Colonic mucosa (tissue), 4 donors: ENCODE data around the gene GPHA2. TPM values are rescaled to one million over a fixed set of nuclear protein-coding genes. Genes with fewer than 3 reads are reported as not detected.

Experiments
- DNase-seq: peaks from one replicate; pipeline ENCODE4 v3.0.0-alpha.2; 2020
- H3K27ac ChIP-seq: fragments of 200-600 bp; one replicate; pipeline ENCODE4 v1.8.0; 2021
- H3K27me3 ChIP-seq: fragments of 200-600 bp; one replicate; pipeline ENCODE4 v1.8.0; 2021
- H3K36me3 ChIP-seq: fragments of 200-600 bp; one replicate; pipeline ENCODE4 v1.8.0; 2021
- H3K4me1 ChIP-seq: fragments of 200-600 bp; one replicate; pipeline ENCODE4 v1.8.0; 2021; ENCODE audit warnings: mild to moderate bottlenecking
- H3K4me3 ChIP-seq: fragments of 200-600 bp; one replicate; pipeline ENCODE4 v1.8.0; 2021
- H3K9ac ChIP-seq, 2 donors: one replicate each; pipeline ENCODE4 v1.7.0; 2013; ENCODE audit warnings: control low read depth in 2 of 2, low read depth in 2 of 2, low read length in 2 of 2
- H3K9me3 ChIP-seq: fragments of 200-600 bp; one replicate; pipeline ENCODE4 v1.8.0; 2021
- CTCF ChIP-seq: fragments of 200-600 bp; IDR thresholded peaks from one replicate; pipeline ENCODE4 v1.8.0; 2022; ENCODE audit warnings: antibody characterized with exemption, mild to moderate bottlenecking
- intact Hi-C: fragments of 100-400 bp; cut with DNase I; formaldehyde crosslinking; loops from one replicate; pipeline ENCODE4 v1.14.1; 2022
- total RNA-seq, 2 donors: library from RNA; stranded (reverse); fragmentation: NEBNext Ultra II Directional in 1 of 2; extraction: Animal tissue kit (Norgen Biotek cat#: 25700) in 1 of 2; gene quantifications; one replicate each; pipeline ENCODE4 v1.2.1, GENCODE V29; 2021
- donor health status: healthy.
- donor health status: DM: no; HTN: no; CAD: no.
- donor health status: DM: no; HTN: no; CAD: no.

The GPHA2 gene
- total RNA-seq, 2 donors from 2014 or later = not detected

- no peak for TF ChIP-seq CTCF
- H3K9ac ChIP-seq = no peak overlapping the region
- intact Hi-C loops = no loop called here
These were observed 16.1 kb downstream of the GPHA2 start for GRCh38 chr11:64919627-64920026.

GRCh38 chr11:64918017-64918416 is 17.7 kb downstream of the GPHA2 start:
- H3K9ac ChIP-seq = peak overlapping the region; percentile 58 to 99
- TF ChIP-seq CTCF = no peak
- peak overlapping the region; percentile 70 for H3K4me3 ChIP-seq
- peaks cover under 1% of the 10 kb centered on the region for H3K36me3 ChIP-seq
- no peak for DNase-seq
- no peaks in the 10 kb centered on the region for H3K9me3 ChIP-seq
- H3K4me1 ChIP-seq = peaks cover 5% of the 10 kb centered on the region
- H3K27ac ChIP-seq = peak overlapping the region; percentile 52
- no peaks in the 10 kb centered on the region for H3K27me3 ChIP-seq
- intact Hi-C loops = no loop called here

More at GRCh38 chr11:64919627-64920026, 16.1 kb downstream of the GPHA2 start:
- Histone ChIP-seq H3K27me3 (no peaks in the 10 kb centered on the region), H3K9me3 (no peaks in the 10 kb centered on the region), H3K27ac (no peak overlapping the region), H3K36me3 (no peaks in the 10 kb centered on the region), H3K4me1 (peaks cover 10% of the 10 kb centered on the region), H3K4me3 (no peak overlapping the region)
- DNase-seq = no peak

- Histone ChIP-seq H3K9ac (peak overlapping the region; percentile 58 to 99), H3K27me3 (no peaks in the 10 kb centered on the region), H3K4me3 (peak overlapping the region; percentile 70), H3K4me1 (peaks cover 5% of the 10 kb centered on the region), H3K9me3 (no peaks in the 10 kb centered on the region), H3K27ac (peak overlapping the region; percentile 52), H3K36me3 (peaks cover 4% of the 10 kb centered on the region)
- intact Hi-C loops = no loop called here
- no peak for TF ChIP-seq CTCF
- no peak for DNase-seq
These were observed 18.1 kb downstream of the GPHA2 start for GRCh38 chr11:64917663-64917995.

GRCh38 chr11:64916775-64917662 is 18.7 kb downstream of the GPHA2 start, which contains the start of gene ATG2A:
Gene ATG2A (minus strand): TSS chr11:64917209. CDS start chr11:64917135, 74 bp downstream.
- Histone ChIP-seq H3K27me3 (no peaks in the 10 kb centered on the region), H3K4me3 (peak within 1 kb of the TSS; percentile 70)
- intact Hi-C loops = no loop called here

More at GRCh38 chr11:64916775-64917662, 18.7 kb downstream of the GPHA2 start, which contains the start of gene ATG2A:
- peak; percentile 99 for DNase-seq
- peaks cover 5% of the 10 kb centered on the region for H3K4me1 ChIP-seq
- H3K36me3 ChIP-seq = peaks cover 4% of the 10 kb centered on the region
- peak within 1 kb of the TSS; percentile 52 for H3K27ac ChIP-seq
- H3K9me3 ChIP-seq = no peaks in the 10 kb centered on the region
- TF ChIP-seq CTCF = no peak
- peak within 1 kb of the TSS; percentile 96 to 99 for H3K9ac ChIP-seq
